ENCODE measurements around the gene P2RX3.
"Not testable (repeated sequence)": the region's sequence is repeated elsewhere in the genome, so short reads cannot be mapped to it uniquely, and the experiment has no call there.

The P2RX3 gene

GRCh38 chr11:57359896-57360690 lies 21.9 kb downstream of the P2RX3 start:
- no peaks in the 10 kb centered on the region for H3K4me1 Mint-ChIP-seq (ENCODE audit: low read depth)
- peaks cover 7% of the 10 kb centered on the region for H3K27me3 Mint-ChIP-seq (ENCODE audit: low read depth)
- no peak overlapping the region for H3K27ac Mint-ChIP-seq
- no peaks in the 10 kb centered on the region for H3K9me3 Mint-ChIP-seq
- no peak overlapping the region for H3K4me3 Mint-ChIP-seq
- no peaks in the 10 kb centered on the region for H3K36me3 Mint-ChIP-seq (ENCODE audit: low read depth)

- Mint-ChIP-seq H3K9me3 (no peaks in the 10 kb centered on the region), H3K27ac (no peak overlapping the region), H3K4me3 (no peak overlapping the region), H3K27me3 (ENCODE audit: low read depth) (peaks cover 6% of the 10 kb centered on the region), H3K4me1 (ENCODE audit: low read depth) (no peaks in the 10 kb centered on the region), H3K36me3 (ENCODE audit: low read depth) (no peaks in the 10 kb centered on the region)
Observed at GRCh38 chr11:57360991-57361390, 22.8 kb downstream of the P2RX3 start.

- not testable (repeated sequence) for H3K27ac Mint-ChIP-seq; H3K27me3 Mint-ChIP-seq (ENCODE audit: low read depth); H3K4me1 Mint-ChIP-seq (ENCODE audit: low read depth); H3K4me3 Mint-ChIP-seq; H3K9me3 Mint-ChIP-seq; H3K36me3 Mint-ChIP-seq (ENCODE audit: low read depth)
Observed at GRCh38 chr11:57361420-57361819, 23.3 kb downstream of the P2RX3 start.

GRCh38 chr11:57361926-57362325 lies 23.8 kb downstream of the P2RX3 start:
- H3K4me1 Mint-ChIP-seq (ENCODE audit: low read depth): no peaks in the 10 kb centered on the region
- H3K9me3 Mint-ChIP-seq: no peaks in the 10 kb centered on the region
- no peaks in the 10 kb centered on the region for H3K36me3 Mint-ChIP-seq (ENCODE audit: low read depth)
- no peaks in the 10 kb centered on the region for H3K27me3 Mint-ChIP-seq (ENCODE audit: low read depth)
- no peak overlapping the region for H3K4me3 Mint-ChIP-seq
- H3K27ac Mint-ChIP-seq: no peak overlapping the region

GRCh38 chr11:57363131-57364080 lies 25.3 kb downstream of the P2RX3 start:
- H3K27me3 Mint-ChIP-seq (ENCODE audit: low read depth): no peaks in the 10 kb centered on the region
- H3K4me3 Mint-ChIP-seq: no peak overlapping the region
- no peaks in the 10 kb centered on the region for H3K9me3 Mint-ChIP-seq

GRCh38 chr11:57364851-57365660 lies 26.9 kb downstream of the P2RX3 start:
- H3K36me3 Mint-ChIP-seq (ENCODE audit: low read depth): no peaks in the 10 kb centered on the region
- H3K4me1 Mint-ChIP-seq (ENCODE audit: low read depth): no peaks in the 10 kb centered on the region
- H3K27ac Mint-ChIP-seq: no peak overlapping the region
- no peak overlapping the region for H3K4me3 Mint-ChIP-seq
- no peaks in the 10 kb centered on the region for H3K9me3 Mint-ChIP-seq
- H3K27me3 Mint-ChIP-seq (ENCODE audit: low read depth): no peaks in the 10 kb centered on the region

More at GRCh38 chr11:57363131-57364080, 25.3 kb downstream of the P2RX3 start:
- H3K36me3 Mint-ChIP-seq (ENCODE audit: low read depth): no peaks in the 10 kb centered on the region
- no peaks in the 10 kb centered on the region for H3K4me1 Mint-ChIP-seq (ENCODE audit: low read depth)
- H3K27ac Mint-ChIP-seq: no peak overlapping the region

- Mint-ChIP-seq H3K9me3 (no peaks in the 10 kb centered on the region), H3K4me3 (no peak overlapping the region), H3K27me3 (ENCODE audit: low read depth) (no peaks in the 10 kb centered on the region), H3K4me1 (ENCODE audit: low read depth) (no peaks in the 10 kb centered on the region), H3K36me3 (ENCODE audit: low read depth) (no peaks in the 10 kb centered on the region), H3K27ac (no peak overlapping the region)
Observed at GRCh38 chr11:57368106-57368844, 30.1 kb downstream of the P2RX3 start.

- Mint-ChIP-seq H3K9me3 (no peaks in the 10 kb centered on the region), H3K27ac (no peak overlapping the region), H3K4me1 (ENCODE audit: low read depth) (no peaks in the 10 kb centered on the region), H3K36me3 (ENCODE audit: low read depth) (no peaks in the 10 kb centered on the region), H3K27me3 (ENCODE audit: low read depth) (no peaks in the 10 kb centered on the region), H3K4me3 (no peak overlapping the region)
Observed at GRCh38 chr11:57368845-57369232, 30.7 kb downstream of the P2RX3 start.

- no peaks in the 10 kb centered on the region for H3K9me3 Mint-ChIP-seq
- H3K27me3 Mint-ChIP-seq (ENCODE audit: low read depth): no peaks in the 10 kb centered on the region
- H3K27ac Mint-ChIP-seq: no peak overlapping the region
- no peak overlapping the region for H3K4me3 Mint-ChIP-seq
- no peaks in the 10 kb centered on the region for H3K4me1 Mint-ChIP-seq (ENCODE audit: low read depth)
- no peaks in the 10 kb centered on the region for H3K36me3 Mint-ChIP-seq (ENCODE audit: low read depth)
Observed at GRCh38 chr11:57370251-57370650, 32.1 kb downstream of the P2RX3 start.

- H3K4me1 Mint-ChIP-seq (ENCODE audit: low read depth): no peaks in the 10 kb centered on the region
- H3K27ac Mint-ChIP-seq: no peak overlapping the region
- no peaks in the 10 kb centered on the region for H3K27me3 Mint-ChIP-seq (ENCODE audit: low read depth)
- H3K4me3 Mint-ChIP-seq: no peak overlapping the region
- H3K9me3 Mint-ChIP-seq: no peaks in the 10 kb centered on the region
- H3K36me3 Mint-ChIP-seq (ENCODE audit: low read depth): no peaks in the 10 kb centered on the region
Observed at GRCh38 chr11:57370941-57371340, 32.8 kb downstream of the P2RX3 start.

GRCh38 chr11:57373146-57373545 lies 35.0 kb downstream of the P2RX3 start:
- Mint-ChIP-seq H3K27me3 (ENCODE audit: low read depth) (no peaks in the 10 kb centered on the region), H3K9me3 (no peaks in the 10 kb centered on the region), H3K27ac (no peak overlapping the region), H3K36me3 (ENCODE audit: low read depth) (no peaks in the 10 kb centered on the region), H3K4me1 (ENCODE audit: low read depth) (no peaks in the 10 kb centered on the region), H3K4me3 (no peak overlapping the region)

GRCh38 chr11:57374966-57375365 lies 36.8 kb downstream of the P2RX3 start:
- Mint-ChIP-seq H3K9me3 (no peaks in the 10 kb centered on the region), H3K4me3 (no peak overlapping the region), H3K27ac (no peak overlapping the region), H3K27me3 (ENCODE audit: low read depth) (no peaks in the 10 kb centered on the region), H3K36me3 (ENCODE audit: low read depth) (no peaks in the 10 kb centered on the region), H3K4me1 (ENCODE audit: low read depth) (no peaks in the 10 kb centered on the region)

- Mint-ChIP-seq H3K4me3 (no peak overlapping the region), H3K36me3 (ENCODE audit: low read depth) (no peaks in the 10 kb centered on the region), H3K27ac (no peak overlapping the region), H3K4me1 (ENCODE audit: low read depth) (no peaks in the 10 kb centered on the region), H3K9me3 (no peaks in the 10 kb centered on the region), H3K27me3 (ENCODE audit: low read depth) (no peaks in the 10 kb centered on the region)
Observed at GRCh38 chr11:57375490-57375889, 37.3 kb downstream of the P2RX3 start.

Data from T-helper 1 cell treated with Interleukin-12 subunit alpha and Interleukin-12 subunit beta and Interleukin-4 antibody, amounts not matched to agents 30 μg/mL and 1 μg/mL, for 36 hours (primary cell).